NCI-H1436 (cell line): Measurements from ENCODE around the gene RAP1GAP.

ENCODE experiments used
- DNase-seq: peaks from one replicate; lab custom pipeline; 2025; lab: John Stamatoyannopoulos, UW

Gene RAP1GAP

GRCh38 chr1:21669258-21670058, at the start of gene RAP1GAP:
Gene RAP1GAP, minus strand, starts transcription at chr1:21669357. Its CDS starts 49,325 bp downstream, at chr1:21620032.
- peak; percentile 49 for DNase-seq

DNA sequence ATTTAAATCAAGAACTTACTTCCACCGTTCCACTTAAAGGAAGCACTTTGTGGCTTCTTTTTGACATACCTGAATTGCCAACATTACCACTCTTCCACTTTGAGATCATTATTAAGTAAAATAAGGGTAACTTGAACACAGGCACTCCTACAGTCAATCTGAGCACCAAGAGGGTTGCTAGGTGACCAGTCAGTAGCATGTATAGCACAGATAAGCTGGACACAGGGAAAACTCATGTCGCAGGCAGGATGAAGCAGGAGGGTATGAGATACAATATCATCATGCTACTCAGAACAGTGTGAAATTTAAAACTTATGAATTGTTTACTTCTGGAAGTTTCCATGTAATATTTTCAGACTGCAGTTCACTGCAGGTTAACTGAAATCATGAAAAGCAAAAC, 47.0 kb upstream of the RAP1GAP start:
- DNase-seq: no peak

DNA sequence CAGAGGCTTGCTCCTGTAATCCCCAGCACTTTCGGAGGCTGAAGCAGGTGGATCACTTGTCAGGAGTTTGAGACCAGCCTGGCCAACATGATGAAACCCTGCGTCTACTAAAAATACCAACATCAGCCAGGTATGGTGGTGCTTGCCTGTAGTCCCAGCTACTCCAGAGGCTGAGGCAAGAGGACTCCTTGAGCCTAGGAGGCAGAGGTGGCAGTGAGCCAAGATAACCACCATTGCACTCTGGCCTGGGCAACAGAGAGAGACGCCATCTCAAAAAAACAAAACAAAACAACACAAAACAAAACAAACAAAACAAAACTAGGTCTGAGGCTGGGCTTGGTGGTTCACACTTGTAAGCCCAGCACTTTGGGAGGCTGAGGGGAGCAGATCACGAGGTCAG, 38.7 kb upstream of the RAP1GAP start:
- no peak for DNase-seq

DNA sequence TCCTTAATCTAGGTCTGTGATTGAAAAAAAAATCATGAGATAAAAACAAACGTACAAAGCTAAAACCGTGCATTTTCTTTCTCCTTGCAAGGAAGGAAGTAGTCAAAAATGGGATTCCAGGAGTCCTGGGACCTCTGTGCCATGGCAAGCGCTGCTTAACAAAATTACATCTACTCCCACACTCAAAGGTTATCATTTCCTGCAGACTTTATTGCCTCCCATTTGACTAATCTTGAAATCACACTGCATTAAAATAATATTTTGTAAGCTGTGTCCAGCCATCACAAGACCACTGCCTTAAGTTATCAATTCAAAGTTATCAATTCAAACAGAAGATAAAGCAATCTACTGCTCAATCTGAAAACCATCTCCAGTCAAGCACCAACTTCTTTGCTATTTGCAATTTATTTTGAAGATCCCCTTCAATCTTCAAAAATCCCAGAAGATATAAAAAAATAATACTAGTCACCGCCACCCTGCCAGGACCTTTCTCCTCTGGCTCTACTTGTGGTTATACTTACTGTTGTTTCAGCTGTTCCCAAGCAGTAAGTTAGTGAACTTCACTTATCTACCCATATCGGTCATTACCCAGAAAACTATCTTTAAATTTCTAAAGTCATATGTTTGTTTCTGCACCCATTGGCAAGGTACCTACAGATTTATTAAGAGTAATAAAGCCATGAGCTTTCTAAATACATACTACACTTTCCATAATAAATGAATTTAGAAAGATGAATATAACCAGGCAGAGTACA, 38.1 kb upstream of the RAP1GAP start:
- DNase-seq: no peak

DNA sequence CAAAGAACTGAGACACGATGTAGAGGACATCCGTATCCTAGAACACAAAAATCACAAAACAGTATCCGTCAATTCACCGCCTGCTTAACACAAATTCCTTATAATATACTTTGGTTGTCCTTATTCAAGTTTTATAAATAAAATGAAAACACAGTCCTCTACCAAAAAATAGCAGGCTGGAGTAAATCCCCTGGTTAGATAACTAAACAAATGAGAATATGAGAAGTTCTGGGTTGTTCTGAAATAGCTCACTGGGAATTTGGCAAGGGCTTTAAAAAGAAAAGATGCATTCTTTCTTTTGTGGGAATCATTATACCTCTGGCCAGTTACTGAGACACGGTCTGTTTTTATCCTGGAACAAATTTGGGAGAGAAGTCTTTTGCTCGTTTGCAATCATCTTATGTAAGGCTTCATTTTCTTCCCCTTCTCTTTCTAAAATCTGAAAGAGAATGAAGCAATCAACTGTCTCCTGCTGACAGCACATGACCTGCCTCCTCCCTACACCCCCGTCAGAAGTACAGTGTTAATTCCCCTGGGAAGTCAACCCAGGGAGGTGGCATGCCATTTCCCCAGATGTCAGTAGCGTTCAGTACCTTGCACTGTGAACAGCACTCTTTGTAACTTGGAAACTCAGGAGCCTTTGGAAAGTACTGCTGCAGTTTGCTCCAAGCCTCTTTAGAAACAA, 37.1 kb upstream of the RAP1GAP start:
- DNase-seq: peak; percentile 11

DNA sequence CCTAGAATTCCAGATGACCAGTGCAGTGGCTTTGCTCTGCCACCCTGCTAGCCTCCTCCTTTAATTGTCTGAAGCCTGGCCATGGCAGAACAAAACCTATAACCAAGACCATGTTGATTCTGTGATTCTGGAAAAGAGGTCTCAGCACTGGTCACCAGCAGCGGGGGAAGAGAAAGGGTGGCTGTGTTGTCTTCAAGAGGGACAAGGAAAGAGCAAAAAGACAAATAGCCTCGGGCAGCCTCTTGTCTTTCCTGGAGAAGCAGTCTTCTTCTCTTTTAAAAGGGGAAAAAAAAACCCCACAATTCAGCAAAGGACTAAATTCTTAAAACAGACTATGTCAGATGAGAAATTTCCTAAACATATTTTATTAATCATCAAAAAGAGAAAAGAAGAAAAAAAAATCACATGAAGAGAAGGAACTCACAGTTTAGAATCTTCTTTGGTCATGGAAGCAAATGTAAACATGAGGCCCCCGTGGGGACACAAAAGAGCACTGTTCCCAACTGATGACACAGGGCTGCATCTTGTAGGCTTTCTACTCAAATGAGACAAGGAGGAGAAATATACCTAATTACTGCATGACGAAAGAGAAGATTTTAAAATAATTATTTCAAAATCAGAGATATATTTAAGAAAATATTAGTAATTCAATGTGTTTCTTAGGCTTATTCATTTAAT, 36.3 kb upstream of the RAP1GAP start:
- no peak for DNase-seq

DNA sequence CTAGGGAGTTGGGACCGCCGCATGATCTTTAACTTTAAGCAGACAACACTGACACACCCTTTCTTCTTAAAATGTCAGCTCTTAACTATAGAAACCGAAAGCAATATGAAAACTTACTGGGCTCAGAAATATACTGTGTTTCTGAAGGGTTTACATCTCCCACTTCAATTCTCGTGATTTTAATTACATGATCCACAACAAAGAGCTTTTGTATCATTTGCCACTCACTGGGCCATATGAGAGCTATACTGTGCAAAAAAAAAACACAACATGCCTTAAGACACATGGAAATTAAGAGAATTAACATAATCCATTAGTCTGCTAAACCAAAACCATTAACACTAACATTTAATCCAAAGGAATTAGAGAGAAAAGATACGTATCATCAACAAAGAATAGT, 35.0 kb upstream of the RAP1GAP start:
- DNase-seq: no peak

- no peak for DNase-seq
These were observed 34.3 kb upstream of the RAP1GAP start for GRCh38 chr1:21703318-21703963.

DNA sequence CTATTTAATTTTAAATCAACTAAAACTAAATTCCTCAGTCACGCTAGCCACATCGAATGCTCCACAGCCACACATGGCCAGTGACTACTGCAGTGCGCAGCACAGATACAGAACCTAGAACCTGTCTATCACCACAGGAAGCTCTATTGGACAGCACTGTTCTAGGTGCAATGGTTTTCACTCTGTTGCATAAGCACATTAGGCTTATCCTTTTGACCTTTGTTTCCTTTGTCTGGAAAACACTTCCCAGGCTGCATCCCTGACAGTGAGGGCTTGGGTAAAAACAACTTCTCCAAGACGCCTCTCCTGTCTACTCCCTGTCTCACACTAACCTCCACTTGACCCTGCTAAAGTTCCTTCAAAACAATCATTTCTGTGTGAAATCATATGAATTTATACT, 33.6 kb upstream of the RAP1GAP start:
- no peak for DNase-seq

DNA sequence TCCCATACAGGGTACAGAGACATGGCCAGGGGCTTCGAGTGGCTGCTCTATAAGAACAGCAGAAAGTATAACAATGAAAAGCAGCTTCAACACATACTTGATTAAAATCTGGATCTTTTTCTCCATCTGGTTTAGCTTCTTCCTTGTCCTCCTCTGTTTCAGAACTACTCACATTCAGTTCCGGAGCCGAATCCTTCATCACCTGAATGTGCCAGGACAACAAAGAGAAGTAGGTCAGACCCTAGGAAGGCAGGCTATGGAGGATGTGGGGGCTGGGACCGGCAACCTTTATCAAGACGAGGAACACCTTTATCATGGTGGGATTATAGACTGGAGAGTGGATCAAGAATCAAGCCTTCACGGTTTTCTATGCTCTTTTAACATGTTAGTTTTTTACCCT, 32.2 kb upstream of the RAP1GAP start:
- DNase-seq: no peak

GRCh38 chr1:21700094-21700493, 30.9 kb upstream of the RAP1GAP start:
- DNase-seq: no peak

DNA sequence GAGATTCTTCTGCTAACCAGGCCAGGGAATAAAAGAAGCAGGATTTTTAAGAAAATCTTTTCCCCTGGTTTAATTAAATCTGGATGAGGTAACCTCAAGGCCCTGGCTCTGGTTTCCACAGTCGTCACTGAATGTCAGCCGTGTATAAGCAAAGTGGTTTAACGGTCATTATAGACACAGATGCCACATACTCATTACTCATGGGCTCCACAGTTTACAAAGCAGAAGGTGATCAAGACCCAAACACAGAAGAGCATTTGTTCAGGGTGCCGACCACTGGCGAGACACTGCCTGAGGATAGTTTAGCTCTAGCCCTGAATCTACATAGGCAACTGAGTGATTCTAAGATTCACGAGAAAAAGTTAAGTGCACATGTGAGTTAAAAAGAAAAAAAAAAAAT, 27.8 kb upstream of the RAP1GAP start:
- no peak for DNase-seq

DNA sequence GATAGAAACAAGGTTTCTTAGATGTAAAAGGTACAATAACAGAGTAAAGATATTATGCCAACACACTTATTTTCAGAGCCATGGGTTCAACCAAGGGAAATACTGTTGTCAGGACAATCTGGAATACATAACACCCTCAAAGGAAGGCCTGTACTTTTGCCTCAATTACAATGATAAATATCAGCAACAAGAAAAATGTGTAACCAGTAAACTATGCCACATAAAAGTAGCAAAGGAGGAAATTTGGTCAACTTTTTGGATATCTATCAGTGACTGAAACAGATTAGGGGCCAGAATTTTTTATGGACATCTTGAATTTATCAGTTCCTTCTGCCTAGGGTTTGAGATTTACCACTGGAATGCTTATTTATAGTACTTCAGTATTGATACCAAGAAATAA, 24.6 kb upstream of the RAP1GAP start:
- DNase-seq: no peak

DNA sequence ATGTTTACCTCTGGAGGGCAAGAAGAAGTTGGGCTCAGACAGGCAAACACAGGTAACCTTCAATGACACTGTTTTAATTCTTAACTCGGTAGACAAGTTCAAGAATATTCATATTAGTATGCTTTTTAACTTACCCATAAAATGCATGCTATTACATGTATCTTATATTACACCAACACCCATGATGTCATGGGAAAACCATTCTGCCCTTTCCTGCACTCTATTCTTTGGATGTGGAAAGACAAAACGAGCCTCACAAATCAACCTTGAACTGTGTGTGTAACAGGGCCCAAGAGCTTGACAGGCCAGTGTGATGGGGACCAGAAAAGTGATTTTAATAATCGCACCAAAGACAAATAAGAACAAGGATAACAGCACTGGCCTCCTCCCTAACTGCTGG, 22.6 kb upstream of the RAP1GAP start:
- no peak for DNase-seq

DNA sequence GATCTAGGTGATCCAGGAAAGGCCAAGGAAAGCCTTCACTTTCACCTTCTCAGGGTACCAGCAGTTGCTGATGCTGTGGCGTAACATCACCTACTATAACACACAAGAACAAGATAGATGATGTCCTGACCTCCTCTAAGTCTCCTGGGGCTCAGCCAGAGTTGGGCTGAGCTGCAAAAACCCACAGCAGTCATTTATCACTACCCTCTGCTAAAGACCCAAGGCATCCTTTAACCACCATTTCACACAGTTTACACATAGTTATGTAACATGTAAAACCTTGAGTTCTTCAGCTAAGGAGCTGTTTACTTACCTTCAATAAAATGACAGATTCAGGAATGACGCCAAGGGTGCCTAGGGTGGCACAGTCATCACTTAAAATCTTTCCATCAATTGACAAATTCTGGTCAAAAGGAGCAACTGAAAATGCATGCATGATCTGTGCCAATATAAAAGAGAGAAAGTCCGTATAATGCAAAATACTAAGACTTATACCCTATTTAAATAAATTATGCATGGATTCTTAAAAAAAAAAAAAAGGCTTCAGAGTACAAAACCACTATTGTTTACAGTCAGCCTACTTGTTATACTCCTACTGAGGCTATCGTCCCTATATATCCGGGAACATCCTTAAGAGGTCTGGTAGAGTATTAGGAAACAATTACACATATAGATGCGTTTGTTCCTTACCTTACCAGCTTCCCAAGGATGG, 20.7 kb upstream of the RAP1GAP start:
- DNase-seq: no peak

- DNase-seq: no peak
These were observed 17.9 kb upstream of the RAP1GAP start for GRCh38 chr1:21687081-21687529.

DNA sequence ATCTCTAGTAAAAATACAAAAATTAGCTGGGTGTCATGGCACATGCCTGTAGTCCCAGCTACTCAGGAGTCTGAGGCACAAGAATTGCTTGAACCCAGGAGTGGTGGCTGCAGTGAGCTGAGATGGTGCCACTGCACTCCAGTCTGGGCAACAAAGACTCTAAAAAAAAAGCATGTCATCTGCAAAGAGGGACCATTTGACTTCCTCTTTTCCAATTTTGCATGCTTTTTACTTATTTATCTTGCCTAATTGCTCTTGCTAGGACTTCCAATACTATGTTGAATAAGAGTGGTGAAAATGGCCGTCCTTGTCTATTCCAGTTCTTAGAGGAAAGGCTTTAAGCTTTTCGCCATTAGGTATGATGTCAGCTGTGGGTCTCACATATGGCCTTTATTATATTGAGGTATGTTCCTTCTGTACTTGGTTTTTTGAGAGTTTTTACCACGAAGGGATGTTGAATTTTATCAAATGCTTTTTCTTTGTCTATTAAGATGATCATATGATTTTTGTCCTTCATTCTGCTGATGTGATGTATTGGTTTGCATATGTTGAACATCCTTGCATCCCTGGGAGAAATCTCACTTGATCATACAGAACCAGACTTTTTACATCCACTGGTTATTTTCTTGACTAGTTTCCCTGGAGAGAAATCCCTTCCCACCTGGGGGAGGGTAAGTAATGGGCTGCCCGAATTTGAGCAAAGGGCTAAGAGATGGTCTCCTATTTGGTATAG, 17.0 kb upstream of the RAP1GAP start:
- no peak for DNase-seq

- DNase-seq: no peak
These were observed 12.3 kb upstream of the RAP1GAP start for GRCh38 chr1:21681426-21681825.

- no peak for DNase-seq
These were observed 11.8 kb upstream of the RAP1GAP start for GRCh38 chr1:21680918-21681317.

- no peak for DNase-seq
These were observed 11.2 kb upstream of the RAP1GAP start for GRCh38 chr1:21680381-21680780.
